Uterine smooth muscle cell (primary cell): Measurements from ENCODE around the gene RAB24. TPM values are rescaled to one million over a fixed set of nuclear protein-coding genes. Genes with fewer than 3 reads are reported as not detected.

ENCODE experiments used
- total RNA-seq: library from RNA; depleted of rRNA; stranded (reverse); fragments of >200 nt; gene quantifications from 2 replicates; pipeline ENCODE4 v1.2.3, GENCODE V29; 2014

Gene RAB24
- 21.4 and 36.1 TPM in 2 replicates for total RNA-seq

GRCh38 chr5:177303121-177303924 is at the start of gene RAB24, which contains the start of gene PRELID1:
RAB24 (minus strand) TSS chr5:177303719; CDS start chr5:177303288, 431 bp downstream.
PRELID1 (plus strand) TSS chr5:177303799; CDS start chr5:177303986, 187 bp downstream.

GRCh38 chr5:177351392-177352329 is 48.1 kb upstream of the RAB24 start, which contains the start of gene LMAN2:
LMAN2 (minus strand) TSS chr5:177351668; CDS start chr5:177351647, 21 bp downstream.

GRCh38 chr5:177311723-177312648 is 8.5 kb upstream of the RAB24 start, which contains the start of gene MXD3:
MXD3 (minus strand) TSS chr5:177311898; CDS start chr5:177311830, 68 bp downstream.

Other genes starting within 250 kb of the RAB24 start
- gene FGFR4, start 216.8 kb downstream of the RAB24 start, total RNA-seq = 0.62 and 0.66 TPM in 2 replicates
- 43.8 and 47.0 TPM in 2 replicates for gene NSD1, start 169.9 kb downstream of the RAB24 start, total RNA-seq
- 93.1 and 168 TPM in 2 replicates for gene PRELID1, start 80 bp upstream of the RAB24 start, total RNA-seq
- 9.7 and 32.6 TPM in 2 replicates for gene MXD3, start 8.2 kb upstream of the RAB24 start, total RNA-seq
- 332 and 487 TPM in 2 replicates for gene LMAN2, start 47.9 kb upstream of the RAB24 start, total RNA-seq
- 4.3 and 7.4 TPM in 2 replicates for gene RGS14, start 54.2 kb upstream of the RAB24 start, total RNA-seq
- not detected in 2 replicates for gene SLC34A1, start 80.7 kb upstream of the RAB24 start, total RNA-seq
- gene PFN3, start 96.9 kb upstream of the RAB24 start, total RNA-seq = not detected in 2 replicates
- gene F12, start 105.8 kb upstream of the RAB24 start, total RNA-seq = 0.22 and 0.50 TPM in 2 replicates
- gene GRK6, start 123.0 kb upstream of the RAB24 start, total RNA-seq = 24.0 and 42.4 TPM in 2 replicates
- gene PRR7, start 143.1 kb upstream of the RAB24 start, total RNA-seq = 3.7 and 4.9 TPM in 2 replicates
- 153 and 171 TPM in 2 replicates for gene DBN1, start 169.9 kb upstream of the RAB24 start, total RNA-seq
- 109 and 136 TPM in 2 replicates for gene PDLIM7, start 193.9 kb upstream of the RAB24 start, total RNA-seq
- 0.62 and 1.3 TPM in 2 replicates for gene DOK3, start 206.1 kb upstream of the RAB24 start, total RNA-seq
- 89.5 and 108 TPM in 2 replicates for gene DDX41, start 213.2 kb upstream of the RAB24 start, total RNA-seq